Common myeloid progenitor, CD34-positive (primary cell): ENCODE results near the gene BARX1. TPM values are rescaled to one million over a fixed set of nuclear protein-coding genes. Genes with fewer than 3 reads are reported as not detected.

Source experiments
- CTCF ChIA-PET: fragments of 350-600 bp; sonication (Branson Sonifier 250); formaldehyde crosslinking; loops from one replicate; lab custom pipeline; 2021; ENCODE audit warnings: antibody characterized with exemption; lab: Charles Lee
- POLR2A ChIA-PET: fragments of 350-600 bp; sonication (Branson Sonifier 250); formaldehyde crosslinking; loops from one replicate; lab custom pipeline; 2021; ENCODE audit warnings: antibody characterized with exemption; lab: Charles Lee
- DNase-seq, 3 donors: peaks; one replicate each; pipeline versions ENCODE4 v3.0.0 to v3.0.0-alpha.2; 2013
- H3K27ac ChIP-seq, 2 experiments: 1 replicate in 1 of 2; 2 replicates in 1 of 2; pipeline ENCODE4 v1.7.0; 2013; ENCODE audit warnings: inconsistent platforms in 2 of 2, low read length in 2 of 2, mild to moderate bottlenecking in 2 of 2, low read depth in 1 of 2, moderate library complexity in 1 of 2; ENCODE audit not compliant: severe bottlenecking in 2 of 2, insufficient read depth in 1 of 2, poor library complexity in 1 of 2
- H3K27me3 ChIP-seq, 5 experiments: replicated peaks in 2 of 5; 1 replicate in 3 of 5; 2 replicates in 2 of 5; pipeline versions ENCODE4 v1.6.1 to v1.7.0; 2013; ENCODE audit warnings: low read length in 4 of 5, mild to moderate bottlenecking in 2 of 5, moderate library complexity in 2 of 5, inconsistent platforms in 1 of 5; ENCODE audit not compliant: insufficient read depth in 5 of 5, control insufficient read depth in 4 of 5
- H3K36me3 ChIP-seq, 4 experiments: 1 replicate in 2 of 4; 2 replicates in 2 of 4; pipeline versions ENCODE4 v1.6.1 to v1.7.0; 2013; ENCODE audit warnings: low read length in 3 of 4, control low read depth in 1 of 4, mild to moderate bottlenecking in 1 of 4; ENCODE audit not compliant: control insufficient read depth in 4 of 4, insufficient read depth in 4 of 4
- H3K4me1 ChIP-seq, 4 experiments: 1 replicate in 3 of 4; 2 replicates in 1 of 4; pipeline versions ENCODE4 v1.6.1 to v1.7.1; 2013; ENCODE audit warnings: low read length in 3 of 4, mild to moderate bottlenecking in 3 of 4, control low read depth in 1 of 4, inconsistent platforms in 1 of 4, moderate library complexity in 1 of 4; ENCODE audit not compliant: control insufficient read depth in 4 of 4, insufficient read depth in 4 of 4; ENCODE audit errors: control extremely low read depth in 1 of 4
- H3K4me3 ChIP-seq, 7 experiments: 1 replicate in 4 of 7; 2 replicates in 3 of 7; pipeline versions ENCODE4 v1.5.1 to v1.7.0; 2013; ENCODE audit warnings: mild to moderate bottlenecking in 7 of 7, low read length in 6 of 7, moderate library complexity in 6 of 7, inconsistent platforms in 2 of 7, low read depth in 2 of 7, control low read depth in 1 of 7; ENCODE audit not compliant: insufficient read depth in 4 of 7, control insufficient read depth in 1 of 7; ENCODE audit errors: extremely low read depth in 1 of 7
- H3K9me3 ChIP-seq, 5 experiments: 1 replicate in 4 of 5; 2 replicates in 1 of 5; pipeline versions ENCODE4 v1.6.1 to v1.7.1; 2013; ENCODE audit warnings: low read length in 4 of 5, mild to moderate bottlenecking in 2 of 5, inconsistent platforms in 1 of 5, low read depth in 1 of 5, moderate library complexity in 1 of 5; ENCODE audit not compliant: control insufficient read depth in 4 of 5, insufficient read depth in 2 of 5; ENCODE audit errors: control extremely low read depth in 1 of 5
- WGBS: methylation state at CpG from one replicate; pipeline ENCODE4 v1.1.5; 2013; ENCODE audit not compliant: insufficient coverage; 5-methylcytosine and 5-hydroxymethylcytosine counted together
- polyA plus RNA-seq: library from polyadenylated mRNA; unstranded; fragments of 120-200 nt; gene quantifications from one replicate; pipeline ENCODE4 v1.2.1, GENCODE V29; 2013

The BARX1 gene, protein sequence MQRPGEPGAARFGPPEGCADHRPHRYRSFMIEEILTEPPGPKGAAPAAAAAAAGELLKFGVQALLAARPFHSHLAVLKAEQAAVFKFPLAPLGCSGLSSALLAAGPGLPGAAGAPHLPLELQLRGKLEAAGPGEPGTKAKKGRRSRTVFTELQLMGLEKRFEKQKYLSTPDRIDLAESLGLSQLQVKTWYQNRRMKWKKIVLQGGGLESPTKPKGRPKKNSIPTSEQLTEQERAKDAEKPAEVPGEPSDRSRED
- polyA plus RNA-seq: not detected

DNA sequence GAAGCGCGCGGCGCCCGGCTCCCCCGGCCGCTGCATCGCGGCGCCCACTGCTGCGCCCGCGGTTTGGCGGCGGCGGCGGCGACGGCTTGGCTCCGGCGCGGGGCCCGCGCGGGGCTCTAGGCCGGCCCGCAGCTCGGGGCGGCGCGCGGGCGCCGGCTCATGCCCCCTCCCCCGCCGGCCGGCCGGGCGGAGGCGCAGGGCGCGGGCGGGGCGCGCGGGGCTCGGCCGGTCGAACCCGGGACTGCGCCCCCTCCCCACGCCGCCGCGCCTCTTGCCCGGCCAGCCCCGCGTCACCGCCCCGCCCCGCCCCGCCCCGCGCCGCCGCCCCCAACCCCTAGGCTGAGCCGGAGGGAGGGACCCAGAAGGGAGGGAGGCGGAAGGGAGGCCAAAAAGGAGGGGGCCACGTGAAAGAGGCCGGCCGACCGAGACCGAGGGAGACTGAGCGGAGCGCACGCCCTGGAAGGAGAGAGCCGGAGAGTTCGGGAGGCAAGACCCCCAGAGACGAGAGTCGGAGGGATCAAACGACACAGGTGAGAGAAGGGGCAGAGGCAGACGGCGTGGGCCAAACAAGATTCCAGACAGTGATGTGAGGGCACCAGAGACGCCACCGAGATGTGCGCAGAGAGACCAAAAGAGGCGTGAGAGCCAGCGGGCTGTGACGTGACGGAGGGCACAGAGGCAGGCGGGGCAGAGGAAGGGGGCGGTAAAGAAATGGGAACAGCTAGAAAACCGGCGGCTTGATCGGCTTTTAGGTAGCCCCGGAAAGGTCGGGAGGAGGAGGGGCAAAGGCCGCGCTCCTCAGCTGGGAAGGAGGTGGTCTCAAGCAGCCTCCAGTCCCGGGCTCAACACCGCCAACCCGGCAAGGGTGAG is at the start of gene BARX1:
BARX1 (minus strand) TSS at position 245 of the 870 bp plus-strand sequence; CDS start at position 36, 209 bp downstream.
- H3K9me3 ChIP-seq: peaks cover 0 to 5% (median 0%) of the 10 kb centered on the region in 5 experiments
- peaks cover 3 to 97% (median 66%) of the 10 kb centered on the region in 5 experiments for H3K27me3 ChIP-seq
- POLR2A ChIA-PET: no interaction called here
- H3K36me3 ChIP-seq: no peaks in the 10 kb centered on the region
- peak within 1 kb of the TSS in 5 of 7 experiments; percentile 9 to 67 (median 51) for H3K4me3 ChIP-seq
- CTCF ChIA-PET: interaction anchor here (1.2 to 1.6 kb wide), 2 partner anchors 9 to 11 kb away, joined by 4 read pairs; no protein-coding TSS in a partner anchor
- H3K4me1 ChIP-seq: peaks cover 0 to 71% (median 49%) of the 10 kb centered on the region in 4 experiments
- 1% methylated on average over 57 of the region's 102 CpGs for WGBS
- H3K27ac ChIP-seq: no peak within 1 kb of the TSS
- peak; percentile 49 to 73 (median 65) for DNase-seq

DNA sequence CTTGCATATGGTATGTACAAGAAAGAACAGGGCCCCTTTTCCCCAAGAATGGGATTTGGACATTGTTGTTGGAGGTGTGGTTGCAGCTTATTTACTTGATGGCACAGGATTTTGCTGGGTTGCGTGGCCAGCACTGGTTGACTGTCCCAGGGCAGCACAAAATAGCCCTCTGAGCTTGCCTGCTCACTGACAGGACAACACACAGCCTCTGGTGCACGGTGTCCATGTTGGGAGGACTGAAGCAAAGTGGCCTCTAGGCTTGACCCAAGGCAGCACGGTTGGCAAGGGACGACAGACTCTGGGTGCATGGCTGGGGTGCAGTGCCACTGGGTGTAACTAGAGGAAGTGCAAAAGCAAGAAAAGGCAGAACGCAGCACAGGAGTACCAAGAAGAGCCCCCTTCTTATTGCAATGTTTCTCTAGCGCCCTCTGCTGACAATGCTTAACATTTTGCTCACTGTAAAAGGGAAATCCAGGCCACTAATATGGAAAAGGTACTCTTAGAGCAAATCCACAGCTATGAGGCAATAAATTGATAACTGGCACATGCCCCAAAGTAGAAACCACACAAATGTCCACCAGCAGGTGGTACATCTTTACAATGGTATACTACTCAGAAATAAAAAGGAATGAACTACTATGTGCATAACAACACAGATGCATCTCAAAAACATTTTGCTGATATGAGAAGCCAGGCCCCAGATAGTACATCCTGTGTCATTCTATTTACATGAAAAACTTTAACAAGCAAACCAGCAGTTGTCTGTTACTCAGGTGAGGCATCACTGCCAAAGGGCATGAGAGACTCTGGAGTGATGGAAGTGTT is 47.4 kb upstream of the BARX1 start:
- Histone ChIP-seq H3K27ac (no peak overlapping the region), H3K4me3 (no peak overlapping the region), H3K9me3 (peaks cover 0 to 8% (median 0%) of the 10 kb centered on the region in 5 experiments), H3K36me3 (no peaks in the 10 kb centered on the region), H3K4me1 (no peaks in the 10 kb centered on the region), H3K27me3 (peaks cover 0 to 6% (median 2%) of the 10 kb centered on the region in 5 experiments)
- WGBS: 41% methylated on average over 6 of the region's 6 CpGs
- ChIA-PET POLR2A (no interaction called here), CTCF (interaction anchor here (0.7 to 4.9 kb wide), 6 partner anchors 13 to 321 kb away, joined by 3 to 43 read pairs (median 4); no protein-coding TSS in a partner anchor)
- peak; percentile 54 to 79 (median 72) for DNase-seq

DNA sequence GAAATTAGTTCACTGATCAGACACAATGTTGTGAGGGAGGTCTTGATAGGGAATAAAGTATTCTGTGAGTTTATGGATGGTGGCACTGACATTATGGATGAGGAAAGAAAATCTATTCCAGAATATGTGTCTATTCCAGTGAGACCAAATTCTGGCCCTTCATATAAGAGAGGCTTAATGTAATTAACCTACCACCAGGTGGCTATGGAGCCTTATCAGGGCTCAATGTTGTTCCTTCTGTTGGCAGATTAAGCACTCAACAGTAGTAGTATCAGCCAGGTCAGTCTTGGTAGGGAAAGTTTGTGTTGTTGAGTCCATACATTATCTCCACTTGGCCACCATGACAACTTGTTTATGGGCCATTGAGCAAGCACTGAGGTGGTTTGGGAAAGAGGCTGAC is 41.7 kb upstream of the BARX1 start:
- Histone ChIP-seq H3K4me1 (no peaks in the 10 kb centered on the region), H3K4me3 (no peak overlapping the region), H3K36me3 (no peaks in the 10 kb centered on the region), H3K27me3 (peaks cover 0 to 7% (median 4%) of the 10 kb centered on the region in 5 experiments), H3K27ac (no peak overlapping the region), H3K9me3 (peaks cover 0 to 4% (median 0%) of the 10 kb centered on the region in 5 experiments)
- POLR2A ChIA-PET: no interaction called here
- CTCF ChIA-PET: no interaction called here
- no peak for DNase-seq

DNA sequence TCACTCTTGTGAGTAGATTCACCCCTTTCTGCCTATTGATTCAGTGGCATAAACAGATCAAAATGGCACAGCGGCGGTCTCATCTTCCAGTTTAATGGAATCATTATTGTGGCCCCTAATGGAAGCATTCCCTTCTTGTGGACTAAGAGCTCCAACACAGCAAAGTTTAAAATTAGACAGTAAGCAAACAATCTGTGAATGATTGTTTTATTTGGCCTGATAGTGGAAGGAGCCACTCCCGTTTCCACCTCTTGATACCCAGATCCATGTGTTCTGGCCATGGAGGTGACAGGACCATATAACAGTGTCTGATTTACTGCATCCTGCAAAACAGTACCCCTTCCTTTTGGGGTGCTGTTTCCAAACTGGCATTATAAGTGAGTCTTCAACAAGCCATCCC is 41.2 kb upstream of the BARX1 start:
- DNase-seq: no peak
- POLR2A ChIA-PET: no interaction called here
- Histone ChIP-seq H3K27me3 (peaks cover 0 to 7% (median 4%) of the 10 kb centered on the region in 5 experiments), H3K9me3 (peaks cover 0 to 6% (median 0%) of the 10 kb centered on the region in 5 experiments), H3K4me1 (no peaks in the 10 kb centered on the region), H3K4me3 (no peak overlapping the region), H3K27ac (no peak overlapping the region), H3K36me3 (no peaks in the 10 kb centered on the region)
- WGBS: no CpG with 5 or more reads among the region's 3 CpGs
- CTCF ChIA-PET: no interaction called here

DNA sequence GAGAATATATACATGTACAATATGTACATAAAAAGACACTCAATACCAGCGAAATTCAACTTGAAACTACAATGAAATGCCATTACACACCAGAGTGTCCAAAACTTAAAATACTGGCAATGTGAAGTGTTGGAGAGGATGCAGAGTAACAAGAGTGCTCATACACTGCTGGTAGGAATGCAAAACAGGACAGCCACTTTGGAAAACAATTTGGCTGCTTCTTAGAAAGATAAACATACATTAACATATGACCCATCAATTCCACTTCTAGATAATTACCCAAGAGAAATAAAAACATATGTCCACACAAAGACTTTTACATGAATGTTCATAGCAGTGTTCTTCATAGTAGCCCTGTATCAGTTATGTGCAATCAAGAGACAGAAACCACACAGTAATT is 39.4 kb upstream of the BARX1 start:
- DNase-seq: no peak
- WGBS: no CpG with 5 or more reads among the region's 1 CpG
- ChIA-PET CTCF (no interaction called here), POLR2A (no interaction called here)
- Histone ChIP-seq H3K36me3 (no peaks in the 10 kb centered on the region), H3K27ac (no peak overlapping the region), H3K27me3 (peaks cover 0 to 7% (median 2%) of the 10 kb centered on the region in 5 experiments), H3K4me3 (no peak overlapping the region), H3K9me3 (peaks cover 2 to 19% (median 7%) of the 10 kb centered on the region in 5 experiments), H3K4me1 (no peaks in the 10 kb centered on the region)

DNA sequence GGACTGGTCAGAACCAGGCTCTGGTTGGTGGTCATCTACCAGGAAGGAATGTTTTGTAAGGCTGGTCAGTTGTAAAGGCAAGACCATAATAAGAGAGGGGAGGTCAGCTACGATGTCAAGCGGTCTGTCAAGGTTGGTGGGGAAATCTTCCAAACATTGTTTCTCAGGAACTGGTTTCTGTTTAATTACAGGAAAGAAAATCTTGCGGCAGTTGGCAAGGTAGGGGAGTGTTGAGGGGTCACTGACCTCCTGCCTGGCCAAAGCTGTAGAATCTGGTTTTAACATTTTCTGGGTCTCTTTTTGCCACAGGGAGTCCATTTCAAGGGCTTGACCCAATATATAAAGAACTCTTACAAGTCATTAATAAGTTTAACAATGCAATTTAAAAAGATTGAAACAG is 39.0 kb upstream of the BARX1 start:
- CTCF ChIA-PET: no interaction called here
- no peak overlapping the region for H3K4me3 ChIP-seq

More for the DNA sequence above, 39.0 kb upstream of the BARX1 start:
- Histone ChIP-seq H3K27ac (no peak overlapping the region), H3K36me3 (no peaks in the 10 kb centered on the region), H3K27me3 (peaks cover 0 to 7% (median 2%) of the 10 kb centered on the region in 5 experiments), H3K9me3 (peaks cover 2 to 20% (median 7%) of the 10 kb centered on the region in 5 experiments), H3K4me1 (no peaks in the 10 kb centered on the region)
- 83% methylated on average over 3 of the region's 3 CpGs for WGBS
- no peak for DNase-seq
- POLR2A ChIA-PET: no interaction called here
